M059J (cell line): ENCODE data around the gene RELCH. TPM values are rescaled to one million over a fixed set of nuclear protein-coding genes. Genes with fewer than 3 reads are reported as not detected.

Source experiments
- DNase-seq: peaks from one replicate; pipeline ENCODE4 v3.0.0-alpha.2; 2012; ENCODE audit warnings: low read depth
- total RNA-seq: library from RNA; depleted of rRNA; stranded (reverse); fragments of >200 nt; shearing (Covaris generic); gene quantifications from 2 replicates; pipeline ENCODE4 v1.2.3, GENCODE V29; 2014

RELCH gene
- total RNA-seq, 1 experiment from 2014 or later = 38.7 TPM

- no peak for DNase-seq
These were observed 134.1 kb downstream of the RELCH start for GRCh38 chr18:62321201-62321600.

DNA sequence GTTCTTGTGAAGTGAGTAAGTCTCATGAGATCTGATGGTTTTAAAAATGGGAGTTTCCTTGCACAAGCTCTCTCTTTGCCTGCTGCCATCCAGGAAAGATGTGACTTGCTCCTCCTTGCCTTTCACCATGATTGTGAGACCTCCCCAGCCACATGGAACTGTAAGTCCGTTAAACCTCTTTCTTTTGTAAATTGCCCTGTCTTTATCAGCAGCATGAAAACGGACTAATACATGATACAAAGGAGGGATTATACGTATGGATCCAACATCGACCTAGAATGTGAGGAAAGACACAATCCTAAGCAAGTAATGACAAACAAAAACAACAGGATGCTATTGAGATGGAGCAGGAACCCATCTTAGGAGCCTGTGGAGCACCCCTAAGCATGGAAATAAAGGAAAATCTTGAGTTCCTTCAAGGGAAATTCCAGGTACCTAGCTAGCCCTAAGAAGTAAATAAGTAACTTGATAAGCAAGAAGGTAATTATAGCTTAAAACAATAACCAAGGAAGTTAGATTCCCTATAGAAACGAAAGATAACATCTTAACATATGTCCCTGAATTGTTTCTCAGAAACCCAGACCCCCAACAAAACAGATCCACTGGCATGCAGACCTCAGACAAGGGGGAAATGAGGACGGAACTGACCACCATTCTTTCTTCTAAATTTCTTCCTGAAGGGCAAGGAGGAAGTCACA lies 136.6 kb downstream of the RELCH start:
- no peak for DNase-seq

DNA sequence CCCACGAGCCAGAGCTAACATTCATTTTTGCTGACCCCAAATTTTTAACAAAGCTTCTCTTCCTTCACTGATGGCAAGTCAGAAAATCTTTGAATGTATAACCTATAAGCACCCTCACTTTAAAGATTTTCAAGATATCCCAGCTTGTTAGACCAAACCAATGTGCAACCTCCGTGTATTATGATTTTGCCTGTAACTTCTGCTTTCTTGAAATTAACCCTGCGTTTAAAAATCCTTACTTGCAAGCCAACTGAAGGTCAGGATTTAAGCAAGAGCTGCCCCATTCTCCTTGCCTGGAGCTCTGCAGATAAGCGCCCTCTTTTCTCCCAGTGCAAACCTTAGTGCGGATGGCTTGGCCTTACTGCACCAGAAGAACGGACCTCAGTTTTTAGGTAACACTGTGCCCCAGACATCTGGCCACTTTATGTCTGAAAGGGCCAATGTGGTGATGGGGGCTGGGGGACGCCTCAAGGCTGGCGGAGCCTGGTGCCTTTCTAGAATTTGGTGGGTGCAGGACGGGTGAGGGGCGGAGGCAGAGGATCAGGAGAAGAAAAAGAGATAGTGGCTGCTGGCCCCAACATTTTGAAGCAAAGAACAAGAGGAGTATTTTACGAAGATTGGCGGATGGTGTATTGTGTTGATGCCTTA lies 137.2 kb downstream of the RELCH start:
- no peak for DNase-seq

DNA sequence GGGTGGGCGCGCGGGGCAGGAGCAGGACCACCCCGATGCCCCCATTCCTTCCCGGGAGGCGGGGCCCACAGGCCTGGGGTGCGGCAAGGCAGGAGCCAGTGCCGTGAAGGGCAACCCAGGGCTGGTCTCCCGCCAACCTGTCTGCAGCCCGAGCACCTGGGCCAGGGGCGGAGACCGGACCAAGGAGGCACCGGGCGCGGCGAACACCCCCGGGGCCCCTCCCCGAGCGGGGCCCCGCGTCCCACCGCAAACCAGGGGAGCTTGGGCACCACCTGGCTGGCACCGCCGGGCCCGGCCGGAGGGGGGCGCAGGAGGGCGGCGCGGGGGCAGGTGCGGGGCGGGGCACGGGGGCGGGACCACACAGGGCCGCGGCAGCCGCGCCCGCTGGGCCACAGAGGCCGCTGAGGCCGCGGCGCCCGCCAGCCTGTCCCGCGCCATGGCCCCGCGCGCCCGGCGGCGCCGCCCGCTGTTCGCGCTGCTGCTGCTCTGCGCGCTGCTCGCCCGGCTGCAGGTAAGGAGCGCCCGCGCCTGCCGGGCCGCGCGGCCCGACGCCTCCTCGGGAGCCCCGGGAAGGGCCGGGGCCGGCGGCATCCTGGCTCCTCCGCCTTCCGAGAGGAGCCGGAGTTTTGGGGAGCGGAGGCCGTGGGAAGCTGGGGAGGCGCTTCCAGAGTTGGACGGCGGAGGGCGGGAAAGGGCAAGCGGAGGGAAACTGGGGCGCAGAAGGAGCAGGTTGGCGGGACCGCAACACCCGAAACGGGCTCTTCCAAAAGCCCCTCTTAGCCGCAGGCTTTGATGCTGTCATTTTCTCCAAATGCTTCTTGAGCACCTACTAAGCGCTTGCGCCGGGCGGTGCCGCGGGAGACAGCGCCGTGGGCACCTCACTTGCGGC lies 138.1 kb downstream of the RELCH start, which contains the start of gene TNFRSF11A:
Gene TNFRSF11A (plus strand): TSS at position 394 of the 889 bp plus-strand sequence. CDS start 43 bp downstream, at position 437.
- DNase-seq = peak; percentile 66

DNA sequence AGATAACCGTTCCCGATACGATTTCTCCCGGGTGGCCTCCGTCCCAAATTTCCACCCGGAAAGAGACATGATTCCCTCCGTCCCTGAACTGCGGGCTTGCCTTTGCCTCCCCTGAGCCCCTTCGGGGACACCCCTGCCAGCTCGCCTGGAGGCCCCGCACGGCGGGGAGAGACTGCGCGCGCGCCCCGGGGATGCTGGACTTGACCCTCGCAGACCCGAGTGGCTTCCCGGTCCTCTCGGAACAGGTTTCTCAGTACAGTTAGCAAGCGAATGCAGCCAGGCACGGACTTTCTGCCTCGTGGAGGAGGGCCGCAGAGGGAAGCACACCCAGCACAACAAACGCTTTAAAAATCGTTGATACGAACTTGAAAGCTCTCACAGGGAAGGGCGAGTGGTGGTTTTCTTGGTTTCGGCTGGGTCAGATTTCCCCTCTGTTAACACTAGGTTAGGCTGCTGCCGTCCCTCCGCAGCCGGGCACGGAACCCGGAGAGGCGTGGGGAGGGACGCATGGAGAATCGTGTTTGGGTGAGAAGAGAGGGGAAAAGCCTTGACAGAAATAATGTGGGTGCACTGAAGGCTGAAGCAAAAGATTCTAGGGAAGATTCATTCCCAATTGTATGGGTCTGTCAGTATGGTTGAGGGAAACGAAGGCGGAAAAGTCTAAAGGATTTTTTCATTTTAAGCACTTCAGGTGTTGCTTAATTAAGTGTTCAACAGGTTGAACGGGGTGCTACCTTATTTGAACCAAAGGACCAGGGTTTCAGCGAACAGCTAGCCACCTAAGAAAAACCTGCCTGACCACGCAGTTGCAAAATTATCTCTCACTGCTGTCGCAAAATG lies 139.0 kb downstream of the RELCH start:
- DNase-seq = peak; percentile 39

GRCh38 chr18:62326646-62327348 lies 139.7 kb downstream of the RELCH start:
- DNase-seq = no peak

GRCh38 chr18:62327977-62328376 lies 140.9 kb downstream of the RELCH start:
- DNase-seq = no peak

DNA sequence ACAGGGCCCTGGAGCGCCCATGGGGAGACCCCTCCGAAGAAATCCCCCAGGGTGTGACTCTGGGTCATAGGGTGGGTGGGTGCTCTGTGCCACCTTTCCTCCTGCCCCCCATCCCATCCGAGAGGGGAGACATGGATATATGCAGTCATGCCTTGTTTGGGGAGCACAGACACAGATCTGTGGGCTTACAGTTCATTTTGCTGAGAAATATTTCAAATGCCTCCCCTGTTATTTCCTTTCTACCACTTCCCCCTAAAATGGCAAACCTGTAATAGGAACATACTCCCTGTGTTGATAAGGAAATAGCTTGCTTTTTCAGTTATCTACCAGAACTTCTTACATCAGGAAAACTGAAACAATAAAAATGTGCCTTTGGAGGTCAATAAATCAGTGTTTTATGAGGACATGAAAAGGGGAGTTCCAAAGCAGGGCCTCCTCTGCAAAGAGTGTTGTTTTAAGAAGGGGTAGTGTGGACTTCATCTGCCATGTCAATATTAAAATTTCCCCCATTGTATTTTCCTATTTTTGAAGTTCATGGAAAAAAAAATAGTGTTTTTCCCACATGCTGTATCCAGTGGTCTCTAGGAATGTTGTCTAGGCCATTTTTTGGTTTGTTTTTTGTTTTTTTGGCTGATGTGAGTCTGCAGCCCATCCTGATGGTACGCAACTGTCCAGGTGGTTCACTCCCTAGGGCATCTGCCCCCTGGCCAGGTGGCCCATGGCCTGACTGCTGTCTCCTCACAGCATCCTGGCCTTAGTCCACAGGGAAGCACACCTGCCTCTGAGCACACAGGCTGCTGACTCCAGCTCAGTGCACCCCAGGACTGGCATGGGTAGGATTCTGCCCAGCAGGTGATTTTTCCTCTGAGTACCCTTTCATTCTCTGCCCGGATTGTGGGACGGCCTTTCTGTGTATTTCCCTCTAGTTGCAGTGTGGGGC lies 141.8 kb downstream of the RELCH start:
- DNase-seq = no peak

- peak; percentile 92 for DNase-seq
These were observed 142.8 kb downstream of the RELCH start for GRCh38 chr18:62329691-62330454.

- no peak for DNase-seq
These were observed 143.6 kb downstream of the RELCH start for GRCh38 chr18:62330650-62331049.

DNA sequence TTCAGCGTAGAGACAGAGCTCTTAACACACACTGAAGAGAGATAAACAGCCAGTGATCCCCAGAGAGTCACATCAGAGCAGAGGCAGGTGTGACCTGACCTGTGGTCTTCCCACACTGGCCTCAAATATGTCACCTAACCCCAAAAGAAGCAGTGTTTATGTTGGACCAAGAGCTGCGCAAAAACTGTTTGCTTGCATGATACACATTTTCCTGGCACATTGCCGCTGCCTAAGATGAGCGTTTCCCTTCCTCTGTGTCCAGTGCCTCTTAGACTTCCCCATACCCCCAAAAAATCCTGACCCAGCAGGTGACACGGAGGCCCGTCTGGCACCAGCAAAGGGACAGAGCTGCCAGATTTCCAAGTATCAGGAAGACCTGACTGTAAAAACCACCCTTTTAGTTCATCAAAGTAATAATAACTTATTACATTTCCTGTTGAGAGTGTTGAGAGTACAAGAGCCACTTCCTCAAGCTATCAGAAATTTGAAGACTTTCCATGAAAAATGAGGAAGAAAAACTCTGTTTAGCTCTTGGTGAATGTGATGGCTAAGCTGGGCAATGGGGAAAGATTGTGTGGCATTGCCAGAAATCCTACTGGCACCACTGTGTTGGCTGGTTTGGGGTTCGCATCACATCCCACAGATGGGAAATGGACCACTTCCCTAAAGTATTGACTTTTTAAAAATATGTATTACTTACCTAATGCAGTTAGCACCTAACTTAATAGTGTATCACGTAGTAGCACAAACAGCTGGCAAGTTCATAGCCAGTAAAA lies 144.7 kb downstream of the RELCH start:
- DNase-seq = peak; percentile 86

DNA sequence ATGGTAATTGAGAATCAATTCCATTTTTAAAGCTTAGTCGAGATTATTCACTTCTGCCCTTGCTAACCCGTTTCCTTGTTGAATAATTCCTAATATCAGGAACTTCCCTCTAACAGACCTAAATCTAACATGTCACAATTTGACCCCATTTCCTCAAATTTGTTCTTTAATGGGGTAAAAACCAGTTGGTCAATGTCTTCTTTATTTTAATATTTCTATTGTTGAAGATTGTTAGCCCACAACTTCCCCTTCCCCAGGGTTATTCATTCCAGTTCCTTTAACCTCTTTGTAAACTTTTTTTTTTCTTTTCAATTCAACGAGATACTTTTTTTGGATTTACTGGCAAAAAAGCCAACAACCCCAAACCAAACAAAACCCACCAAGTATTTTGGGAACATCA lies 145.4 kb downstream of the RELCH start:
- DNase-seq = no peak

DNA sequence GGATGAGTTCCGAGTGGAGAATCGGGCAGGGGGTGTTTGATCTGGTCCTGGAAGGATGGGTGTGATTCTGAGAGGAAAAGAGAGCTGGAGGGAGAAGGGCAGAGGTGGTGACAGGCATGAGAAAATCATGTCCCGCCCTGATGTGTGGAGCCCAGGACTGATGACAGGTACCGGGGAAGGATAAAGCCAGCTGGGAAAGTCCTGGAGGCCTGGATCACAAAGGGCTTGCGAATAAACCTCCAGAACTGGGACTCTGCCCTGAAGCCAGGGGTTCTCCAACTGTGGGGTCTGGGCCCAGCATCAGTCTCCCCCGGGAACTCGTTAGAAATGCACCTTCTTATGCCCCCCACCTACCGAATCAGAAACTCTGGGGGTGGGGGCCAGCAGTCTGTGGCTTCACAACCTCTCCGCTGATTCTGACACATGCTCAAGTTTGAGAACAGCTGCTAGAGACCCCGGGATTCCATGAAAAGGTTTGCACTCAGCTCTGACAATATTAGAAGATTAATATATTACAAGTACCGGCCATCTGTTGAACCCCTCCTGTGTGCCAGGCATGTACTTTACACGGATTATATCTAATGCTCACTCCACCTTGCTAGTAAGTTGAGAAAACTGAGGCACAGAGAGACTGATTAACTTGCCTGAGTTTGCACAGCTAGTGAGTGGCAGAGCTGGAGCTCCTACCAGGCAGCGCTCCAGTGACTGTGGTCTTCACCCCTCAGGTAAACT lies 146.1 kb downstream of the RELCH start:
- DNase-seq = no peak

DNA sequence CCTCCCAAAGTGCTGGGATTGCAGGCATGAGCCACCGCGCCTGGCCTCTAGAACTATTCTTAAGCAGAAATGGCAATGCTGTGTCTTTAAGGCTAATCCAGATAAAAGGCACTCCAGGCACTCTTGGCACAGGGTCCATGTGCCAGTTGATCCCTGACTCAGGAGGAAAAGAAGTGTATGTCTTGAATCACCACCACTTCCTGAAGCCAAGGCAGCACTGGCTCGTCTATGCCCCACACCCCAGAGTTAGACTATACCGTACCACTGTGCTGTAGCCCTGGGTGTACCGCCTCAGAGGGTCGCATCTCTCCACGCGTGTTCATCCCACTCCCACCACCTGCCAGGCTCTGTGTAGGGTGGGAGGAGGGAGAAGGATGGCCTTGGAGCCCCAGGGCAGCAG lies 147.1 kb downstream of the RELCH start:
- peak; percentile 95 for DNase-seq

DNA sequence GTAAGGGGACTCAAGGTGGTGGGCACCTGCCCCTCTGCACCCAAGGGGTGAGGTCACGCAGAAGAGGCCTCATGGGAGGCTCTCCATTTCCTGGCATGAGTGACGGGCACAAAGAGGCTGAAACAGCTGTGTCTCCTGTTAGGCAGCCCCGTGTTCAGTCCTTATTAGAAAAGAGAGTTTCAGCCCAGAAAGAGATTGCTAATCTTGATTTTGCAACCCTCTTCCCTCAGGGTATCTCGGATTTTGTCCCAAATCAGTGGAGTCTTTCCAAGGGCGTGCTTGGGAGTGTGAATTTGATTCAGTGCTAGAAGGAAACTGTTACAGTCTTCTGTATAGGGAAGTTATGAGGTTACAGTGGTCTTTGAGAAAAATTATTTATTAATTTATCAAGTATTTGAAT lies 148.4 kb downstream of the RELCH start:
- DNase-seq = no peak

- no peak for DNase-seq
These were observed 149.6 kb downstream of the RELCH start for GRCh38 chr18:62336618-62337017.

DNA sequence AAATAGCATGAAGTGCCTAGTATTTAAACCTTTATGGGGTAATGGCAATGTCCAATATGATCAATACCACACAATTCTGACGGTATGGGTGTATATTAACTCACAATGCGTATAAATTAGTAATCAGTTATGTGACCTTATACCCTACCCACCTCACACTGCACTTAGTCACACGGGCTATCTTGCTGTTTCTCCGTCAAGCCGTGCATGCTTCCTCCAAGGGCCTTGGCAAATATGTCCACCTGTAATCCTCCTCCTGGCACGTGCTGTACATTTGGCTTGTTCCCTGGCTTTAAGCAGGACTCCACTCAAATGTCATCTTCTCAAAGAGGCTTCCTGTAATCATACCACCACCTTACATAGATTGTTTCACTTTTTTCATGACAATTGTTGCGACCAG lies 150.3 kb downstream of the RELCH start:
- no peak for DNase-seq
